ENCODE measurements around the gene IL34.
"Not testable (repeated sequence)": the region's sequence is repeated elsewhere in the genome, so short reads cannot be mapped to it uniquely, and the experiment has no call there.

The IL34 gene

GRCh38 chr16:70611785-70612303 lies 34.5 kb upstream of the IL34 start:
- DNase-seq (ENCODE audit: low read depth), result no peak
- TF ChIP-seq CTCF (conservative IDR thresholded peaks at IDR 0.05; ENCODE audit: control insufficient read depth, insufficient read depth, low read depth, low read length), result no peak
- no peak overlapping the region for H3K4me3 ChIP-seq (ENCODE audit: control insufficient read depth, low read depth, low read length)

GRCh38 chr16:70612931-70613330 lies 33.4 kb upstream of the IL34 start:
- no peak for TF ChIP-seq CTCF (conservative IDR thresholded peaks at IDR 0.05; ENCODE audit: control insufficient read depth, insufficient read depth, low read depth, low read length)
- no peak for DNase-seq (ENCODE audit: low read depth)
- H3K4me3 ChIP-seq (ENCODE audit: control insufficient read depth, low read depth, low read length), result no peak overlapping the region

DNA sequence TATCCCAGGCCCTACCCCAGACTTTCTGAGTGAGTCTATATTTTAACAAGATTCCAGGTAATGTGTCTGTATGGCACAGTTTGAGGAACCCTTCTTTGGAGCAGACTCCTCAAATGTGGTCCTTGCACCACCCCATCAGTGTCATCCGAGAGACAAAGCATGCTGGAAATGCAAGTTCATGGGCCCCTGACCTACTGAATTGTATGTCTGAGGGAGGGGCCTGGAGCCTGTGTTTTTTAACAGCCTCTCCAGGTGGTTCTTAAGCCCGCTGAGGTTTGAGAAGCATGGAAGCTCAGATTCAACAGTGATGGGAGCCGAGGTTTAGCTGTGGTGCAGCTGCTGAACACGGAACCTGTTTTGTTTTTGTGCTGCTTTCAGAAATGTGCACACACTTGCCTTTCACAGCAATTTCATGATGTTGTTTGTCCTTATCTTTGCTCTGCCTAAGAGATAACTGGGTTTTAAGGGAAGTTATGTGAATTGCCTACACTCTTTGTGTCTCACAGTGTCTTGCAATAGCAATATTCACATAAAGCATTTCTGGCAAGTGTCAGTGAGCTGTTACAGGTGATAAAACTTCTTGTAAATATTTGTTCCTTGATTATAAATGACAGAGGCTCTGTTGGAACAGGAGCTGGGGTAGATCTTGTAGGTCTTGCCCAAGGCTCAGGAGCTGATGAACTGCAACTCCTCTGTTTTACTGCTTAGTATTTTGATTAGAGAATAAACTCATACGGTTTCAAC lies 32.0 kb upstream of the IL34 start:
- DNase-seq (ENCODE audit: low read depth), result no peak
- no peak overlapping the region for H3K4me3 ChIP-seq (ENCODE audit: control insufficient read depth, low read depth, low read length)
- TF ChIP-seq CTCF (conservative IDR thresholded peaks at IDR 0.05; ENCODE audit: control insufficient read depth, insufficient read depth, low read depth, low read length), result no peak

DNA sequence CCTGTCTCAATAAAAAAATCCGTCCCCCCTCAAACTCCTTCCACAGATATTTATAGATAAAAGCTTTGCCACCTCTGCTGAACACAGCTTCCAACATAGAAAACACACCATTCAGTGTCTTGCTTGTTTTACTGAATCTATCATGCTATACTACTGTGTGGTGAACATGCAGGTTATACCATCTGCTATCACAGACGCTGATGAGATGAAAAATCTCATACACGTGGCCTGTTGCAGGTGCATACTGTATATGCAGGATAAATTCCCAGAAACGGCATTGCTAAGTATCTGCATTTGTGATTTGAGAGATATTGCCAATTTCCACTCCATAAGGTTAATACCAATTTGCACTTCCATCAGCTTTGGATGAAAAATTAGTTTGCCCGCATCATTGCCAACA lies 30.4 kb upstream of the IL34 start:
- no peak overlapping the region for H3K4me3 ChIP-seq (ENCODE audit: control insufficient read depth, low read depth, low read length)
- no peak for TF ChIP-seq CTCF (conservative IDR thresholded peaks at IDR 0.05; ENCODE audit: control insufficient read depth, insufficient read depth, low read depth, low read length)
- no peak for DNase-seq (ENCODE audit: low read depth)

DNA sequence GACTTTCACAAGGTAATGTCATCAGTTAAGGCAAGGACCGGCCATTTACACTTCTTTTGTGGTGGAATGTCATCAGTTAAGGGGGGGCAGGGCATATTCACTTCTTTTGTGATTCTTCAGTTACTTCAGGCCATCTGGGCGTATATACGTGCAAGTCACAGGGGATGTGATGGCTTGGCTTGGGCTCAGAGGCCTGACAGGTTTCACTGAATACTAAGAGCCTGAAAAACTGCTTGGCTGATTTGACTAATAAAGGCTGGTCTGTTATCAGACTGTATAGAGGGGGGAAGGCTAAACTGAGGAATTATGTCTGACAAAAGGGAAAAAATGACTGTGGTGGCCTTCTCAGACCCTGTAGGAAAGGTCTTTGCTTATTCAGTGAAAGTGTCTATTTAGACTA lies 24.5 kb upstream of the IL34 start:
- DNase-seq (ENCODE audit: low read depth); H3K4me3 ChIP-seq (ENCODE audit: control insufficient read depth, low read depth, low read length): not testable (repeated sequence)

GRCh38 chr16:70627696-70628095 lies 18.7 kb upstream of the IL34 start:
- DNase-seq (ENCODE audit: low read depth), result no peak
- no peak overlapping the region for H3K4me3 ChIP-seq (ENCODE audit: control insufficient read depth, low read depth, low read length)
- TF ChIP-seq CTCF (conservative IDR thresholded peaks at IDR 0.05; ENCODE audit: control insufficient read depth, insufficient read depth, low read depth, low read length), result no peak

DNA sequence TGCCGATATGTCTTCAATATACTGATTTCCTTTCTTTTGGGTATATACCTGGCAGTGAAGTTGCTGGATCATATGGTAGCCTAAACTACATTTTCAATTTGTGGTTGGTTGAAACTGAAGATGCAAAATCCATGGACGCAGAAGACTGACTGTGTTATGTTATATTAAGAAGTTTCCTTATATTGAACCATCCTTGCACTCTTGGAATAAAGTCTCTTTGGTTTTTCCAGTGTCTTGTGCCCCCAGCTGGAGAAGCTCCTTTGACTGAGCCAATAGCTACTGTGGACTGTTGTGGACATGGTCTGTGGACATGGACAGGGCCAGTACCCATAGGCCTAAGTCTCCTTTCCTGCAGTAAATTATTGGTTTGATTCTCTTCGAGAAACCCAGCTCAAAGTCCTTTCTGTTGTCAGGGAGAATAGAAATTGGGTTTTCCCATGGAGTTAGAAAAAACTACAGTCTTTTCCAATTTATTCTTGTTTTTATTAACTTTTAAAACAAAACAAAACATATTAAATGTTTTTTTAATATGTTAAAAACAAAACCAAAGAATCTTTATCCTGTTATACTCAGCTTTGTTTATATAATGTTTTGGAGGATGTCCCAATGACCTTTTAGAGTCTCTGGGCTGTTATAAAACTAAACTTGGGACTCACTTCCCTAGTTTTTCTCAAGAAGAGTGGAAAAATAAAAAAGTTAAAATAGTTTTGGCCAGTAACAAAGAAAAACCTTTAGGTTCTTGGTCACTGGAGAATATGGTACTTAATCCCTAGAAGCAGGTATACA lies 15.2 kb upstream of the IL34 start:
- no peak overlapping the region for H3K4me3 ChIP-seq (ENCODE audit: control insufficient read depth, low read depth, low read length)
- no peak for TF ChIP-seq CTCF (conservative IDR thresholded peaks at IDR 0.05; ENCODE audit: control insufficient read depth, insufficient read depth, low read depth, low read length)
- DNase-seq (ENCODE audit: low read depth), result no peak
